Smooth muscle cell (in vitro differentiated cells): ENCODE results near the gene GMFB. TPM values are rescaled to one million over a fixed set of nuclear protein-coding genes. Genes with fewer than 3 reads are reported as not detected.
A peak's percentile ranks its signal among the peaks of the same experiment; 100 is the strongest.

ENCODE experiments used
- DNase-seq: peaks from one replicate; lab custom pipeline; 2025; ENCODE audit not compliant: unreplicated experiment; lab: John Stamatoyannopoulos, UW
- H2AFZ ChIP-seq: fragments of 200-600 bp; sonication (generic); 2 replicates; pipeline ENCODE4 v1.6.0; 2016; ENCODE audit warnings: antibody characterized with exemption, low read depth, mild to moderate bottlenecking
- H3F3A ChIP-seq: fragments of 200-600 bp; sonication (generic); 2 replicates; pipeline ENCODE4 v1.6.0; 2017; ENCODE audit warnings: antibody characterized with exemption, low read depth
- H3K27ac ChIP-seq: fragments of 200-600 bp; sonication (generic); 2 replicates; pipeline ENCODE4 v1.5.1; 2016; ENCODE audit warnings: low read depth, mild to moderate bottlenecking
- H3K27me3 ChIP-seq: fragments of 200-600 bp; sonication (generic); 2 replicates; pipeline ENCODE4 v1.6.1; 2016; ENCODE audit warnings: low read depth, mild to moderate bottlenecking
- H3K36me3 ChIP-seq: fragments of 200-600 bp; sonication (generic); 2 replicates; pipeline ENCODE4 v1.5.1; 2016; ENCODE audit warnings: low read depth
- H3K4me1 ChIP-seq: fragments of 200-600 bp; sonication (generic); 2 replicates; pipeline ENCODE4 v1.5.1; 2016; ENCODE audit warnings: low read depth
- H3K4me2 ChIP-seq: fragments of 200-600 bp; sonication (generic); 2 replicates; pipeline ENCODE4 v1.6.0; 2016; ENCODE audit warnings: mild to moderate bottlenecking
- H3K4me3 ChIP-seq: fragments of 200-600 bp; sonication (generic); 2 replicates; pipeline ENCODE4 v1.5.1; 2016; ENCODE audit warnings: mild to moderate bottlenecking
- H3K79me2 ChIP-seq: fragments of 200-600 bp; sonication (generic); 2 replicates; pipeline ENCODE4 v1.6.0; 2016; ENCODE audit warnings: low read depth, mild to moderate bottlenecking
- H3K9ac ChIP-seq: fragments of 200-600 bp; sonication (generic); 2 replicates; pipeline ENCODE4 v1.6.0; 2016; ENCODE audit warnings: low read depth
- H3K9me3 ChIP-seq: fragments of 200-600 bp; sonication (generic); replicated peaks from 2 replicates; pipeline ENCODE4 v1.5.1; 2016; ENCODE audit warnings: low read depth
- H4K20me1 ChIP-seq: fragments of 200-600 bp; sonication (generic); 2 replicates; pipeline ENCODE4 v1.6.0; 2016; ENCODE audit warnings: low read depth
- WGBS: methylation state at CpG from one replicate; pipeline ENCODE4 v1.1.7; 2016; ENCODE audit warnings: low lambda C conversion rate; 5-methylcytosine and 5-hydroxymethylcytosine counted together
- polyA plus RNA-seq: library from polyadenylated mRNA; unstranded; fragments of >200 nt; fragmentation: Nextera tagmentation; extraction: Ambion mirVana; gene quantifications from 2 replicates; pipeline ENCODE4 v1.2.1, GENCODE V29; 2016
- total RNA-seq: library from RNA; depleted of rRNA; stranded (reverse); fragments of >200 nt; gene quantifications from 2 replicates; pipeline ENCODE4 v1.2.3, GENCODE V29; 2014
- TF ChIP-seq, protein P1 (sequence below): fragments of 200-600 bp; sonication (generic); IDR thresholded peaks from 2 replicates; pipeline ENCODE4 v1.5.1; 2017; ENCODE audit warnings: borderline replicate concordance, mild to moderate bottlenecking, antibody characterized with exemption; ENCODE audit not compliant: insufficient read depth, poor library complexity, severe bottlenecking

Gene GMFB
- total RNA-seq (73.5 and 86.1 TPM in 2 replicates), polyA plus RNA-seq (25.7 and 26.8 TPM in 2 replicates)

DNA sequence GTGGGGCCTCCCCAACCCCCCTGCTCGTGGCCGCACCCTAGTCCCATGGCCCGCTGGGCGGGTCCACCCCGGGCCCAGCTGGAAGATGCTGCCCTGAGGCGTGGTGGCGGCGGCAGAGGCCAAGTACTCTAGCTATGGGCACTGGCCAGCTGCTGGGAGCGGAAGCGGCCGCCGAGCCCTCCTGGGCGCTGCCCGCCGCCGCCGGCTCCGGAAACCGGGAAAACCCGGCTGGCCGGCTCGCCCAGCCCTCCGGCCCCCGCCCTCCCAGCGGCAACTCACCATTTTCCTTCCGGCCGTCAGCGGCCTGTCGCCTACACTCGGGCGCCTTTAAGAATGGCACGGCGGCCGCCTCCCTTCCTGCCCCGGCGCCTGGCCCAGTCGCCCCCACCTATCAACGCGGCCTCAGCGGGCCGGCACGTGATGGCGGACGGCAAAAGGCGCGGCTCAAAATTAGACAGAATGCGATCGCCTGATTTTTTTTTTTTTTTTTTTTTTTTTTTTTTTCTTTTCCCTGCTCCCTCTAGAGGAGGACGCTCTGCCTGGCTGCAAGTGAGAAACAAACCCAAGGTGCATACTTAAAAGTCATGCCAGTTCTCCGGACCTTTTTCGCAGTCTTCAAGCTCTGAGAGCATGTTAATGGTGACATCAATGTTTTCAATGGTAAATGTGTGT is at the start of gene GMFB:
Gene GMFB, minus strand, starts transcription at position 335 of the 672 bp plus-strand sequence. Its CDS starts 53 bp downstream, at position 282.
- H3K27ac ChIP-seq: peak within 1 kb of the TSS; percentile 92
- peak; percentile 58 for DNase-seq
- peaks cover 10% of the 10 kb centered on the region for H3F3A ChIP-seq
- H3K4me3 ChIP-seq: peak within 1 kb of the TSS; percentile 98
- H3K4me2 ChIP-seq: peak within 1 kb of the TSS; percentile 94
- peaks cover 48% of the 10 kb centered on the region for H3K79me2 ChIP-seq
- H3K27me3 ChIP-seq: no peaks in the 10 kb centered on the region
- H2AFZ ChIP-seq: peak within 1 kb of the TSS; percentile 98
- peaks cover 38% of the 10 kb centered on the region for H4K20me1 ChIP-seq
- peaks cover 18% of the 10 kb centered on the region for H3K4me1 ChIP-seq
- no peaks in the 10 kb centered on the region for H3K9me3 ChIP-seq
- TF ChIP-seq, protein P1, sequence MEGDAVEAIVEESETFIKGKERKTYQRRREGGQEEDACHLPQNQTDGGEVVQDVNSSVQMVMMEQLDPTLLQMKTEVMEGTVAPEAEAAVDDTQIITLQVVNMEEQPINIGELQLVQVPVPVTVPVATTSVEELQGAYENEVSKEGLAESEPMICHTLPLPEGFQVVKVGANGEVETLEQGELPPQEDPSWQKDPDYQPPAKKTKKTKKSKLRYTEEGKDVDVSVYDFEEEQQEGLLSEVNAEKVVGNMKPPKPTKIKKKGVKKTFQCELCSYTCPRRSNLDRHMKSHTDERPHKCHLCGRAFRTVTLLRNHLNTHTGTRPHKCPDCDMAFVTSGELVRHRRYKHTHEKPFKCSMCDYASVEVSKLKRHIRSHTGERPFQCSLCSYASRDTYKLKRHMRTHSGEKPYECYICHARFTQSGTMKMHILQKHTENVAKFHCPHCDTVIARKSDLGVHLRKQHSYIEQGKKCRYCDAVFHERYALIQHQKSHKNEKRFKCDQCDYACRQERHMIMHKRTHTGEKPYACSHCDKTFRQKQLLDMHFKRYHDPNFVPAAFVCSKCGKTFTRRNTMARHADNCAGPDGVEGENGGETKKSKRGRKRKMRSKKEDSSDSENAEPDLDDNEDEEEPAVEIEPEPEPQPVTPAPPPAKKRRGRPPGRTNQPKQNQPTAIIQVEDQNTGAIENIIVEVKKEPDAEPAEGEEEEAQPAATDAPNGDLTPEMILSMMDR: peak; percentile 30
- peak within 1 kb of the TSS; percentile 94 for H3K9ac ChIP-seq
- H3K36me3 ChIP-seq: no peaks in the 10 kb centered on the region
- 1% methylated on average over 42 of the region's 51 CpGs for WGBS

DNA sequence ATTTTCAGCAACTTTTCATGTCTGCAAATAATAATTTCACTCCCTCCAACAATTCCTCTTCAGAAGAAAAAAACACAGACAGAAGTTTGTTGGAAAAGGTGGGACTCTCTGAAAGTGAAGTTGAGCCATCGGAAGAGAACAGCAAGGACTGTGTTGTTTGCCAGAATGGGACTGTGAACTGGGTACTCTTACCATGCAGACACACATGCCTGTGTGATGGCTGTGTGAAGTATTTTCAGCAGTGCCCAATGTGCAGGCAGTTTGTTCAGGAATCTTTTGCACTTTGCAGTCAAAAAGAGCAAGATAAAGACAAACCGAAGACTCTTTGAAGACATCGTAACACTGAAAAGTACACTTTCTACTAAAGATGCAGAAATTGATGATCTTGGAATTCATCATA is 49.3 kb upstream of the GMFB start:
- DNase-seq: no peak
- H3K79me2 ChIP-seq: no peaks in the 10 kb centered on the region
- 98% methylated on average over 3 of the region's 3 CpGs for WGBS

DNA sequence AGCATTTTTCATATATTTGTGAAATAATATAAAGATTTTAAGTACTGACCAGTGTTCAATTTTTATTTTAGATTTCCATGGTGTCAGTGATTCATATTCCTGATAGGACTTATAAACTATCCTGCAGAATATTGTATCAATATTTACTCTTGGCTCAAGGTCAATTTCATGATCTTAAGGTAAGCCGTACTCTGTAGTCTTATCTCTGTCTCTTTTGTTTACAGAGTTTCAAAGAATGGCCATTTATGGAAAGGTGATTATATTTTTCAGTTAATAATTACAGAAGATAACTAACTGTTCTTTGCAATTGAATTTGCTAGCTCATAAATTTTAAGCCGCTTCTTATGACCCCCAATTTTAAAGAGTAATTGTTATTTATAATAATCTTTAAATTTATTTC is 48.9 kb upstream of the GMFB start:
- TF ChIP-seq, protein P1: no peak
- no peaks in the 10 kb centered on the region for H3F3A ChIP-seq
- 91% methylated on average over 2 of the region's 2 CpGs for WGBS
- no peak overlapping the region for H3K4me2 ChIP-seq
- H3K4me1 ChIP-seq: no peaks in the 10 kb centered on the region
- no peaks in the 10 kb centered on the region for H3K27me3 ChIP-seq
- DNase-seq: no peak
- H3K9ac ChIP-seq: no peak overlapping the region
- H3K9me3 ChIP-seq: no peaks in the 10 kb centered on the region
- H3K4me3 ChIP-seq: no peak overlapping the region
- H3K79me2 ChIP-seq: no peaks in the 10 kb centered on the region
- H4K20me1 ChIP-seq: no peaks in the 10 kb centered on the region
- no peak overlapping the region for H3K27ac ChIP-seq
- H3K36me3 ChIP-seq: no peaks in the 10 kb centered on the region
- H2AFZ ChIP-seq: no peak overlapping the region

More for the DNA sequence above, 49.3 kb upstream of the GMFB start:
- no peak overlapping the region for H3K9ac ChIP-seq
- H3K36me3 ChIP-seq: no peaks in the 10 kb centered on the region
- no peak overlapping the region for H2AFZ ChIP-seq
- no peaks in the 10 kb centered on the region for H3F3A ChIP-seq
- no peaks in the 10 kb centered on the region for H3K4me1 ChIP-seq
- H3K27ac ChIP-seq: no peak overlapping the region
- no peaks in the 10 kb centered on the region for H4K20me1 ChIP-seq
- no peaks in the 10 kb centered on the region for H3K27me3 ChIP-seq
- H3K4me2 ChIP-seq: no peak overlapping the region
- H3K4me3 ChIP-seq: no peak overlapping the region
- H3K9me3 ChIP-seq: no peaks in the 10 kb centered on the region
- TF ChIP-seq, protein P1: no peak

- Histone ChIP-seq H3K4me1 (no peaks in the 10 kb centered on the region), H3K79me2 (no peaks in the 10 kb centered on the region), H2AFZ (no peak overlapping the region), H4K20me1 (no peaks in the 10 kb centered on the region), H3K4me2 (no peak overlapping the region), H3K9ac (no peak overlapping the region), H3K36me3 (no peaks in the 10 kb centered on the region), H3K9me3 (no peaks in the 10 kb centered on the region), H3F3A (no peaks in the 10 kb centered on the region), H3K27ac (no peak overlapping the region), H3K4me3 (no peak overlapping the region), H3K27me3 (no peaks in the 10 kb centered on the region)
- no peak for DNase-seq
- 79% methylated on average over 2 of the region's 2 CpGs for WGBS
- TF ChIP-seq, protein P1: no peak
Observed at GRCh38 chr14:54535646-54536045, 46.9 kb upstream of the GMFB start.
